NCI-H2227 (cell line): ENCODE data around the gene IFNG-AS1.
A peak's percentile ranks its signal among the peaks of the same experiment; 100 is the strongest.

Experiments
- DNase-seq: peaks from one replicate; lab custom pipeline; 2025; ENCODE audit not compliant: unreplicated experiment; lab: John Stamatoyannopoulos, UW

Gene IFNG-AS1

DNA sequence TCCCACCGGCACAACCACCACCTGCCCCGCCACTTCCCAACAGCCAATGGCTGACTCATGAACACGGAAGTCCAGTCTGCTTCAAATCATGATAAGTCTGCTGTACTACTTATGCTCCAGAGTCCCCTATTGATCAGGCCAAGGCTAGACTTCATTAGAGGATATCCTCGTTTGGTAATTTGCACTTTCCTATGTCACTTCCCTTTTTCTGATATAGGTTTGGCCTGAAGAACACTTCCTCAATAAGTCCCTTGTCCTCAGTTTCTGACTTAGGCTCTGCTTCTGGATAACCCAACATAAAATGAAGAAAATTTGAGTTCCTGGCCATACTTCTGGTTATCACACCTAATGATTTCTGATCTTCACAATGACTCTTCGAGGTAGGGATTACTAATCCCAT is 45.3 kb downstream of the IFNG-AS1 start:
- no peak for DNase-seq

DNA sequence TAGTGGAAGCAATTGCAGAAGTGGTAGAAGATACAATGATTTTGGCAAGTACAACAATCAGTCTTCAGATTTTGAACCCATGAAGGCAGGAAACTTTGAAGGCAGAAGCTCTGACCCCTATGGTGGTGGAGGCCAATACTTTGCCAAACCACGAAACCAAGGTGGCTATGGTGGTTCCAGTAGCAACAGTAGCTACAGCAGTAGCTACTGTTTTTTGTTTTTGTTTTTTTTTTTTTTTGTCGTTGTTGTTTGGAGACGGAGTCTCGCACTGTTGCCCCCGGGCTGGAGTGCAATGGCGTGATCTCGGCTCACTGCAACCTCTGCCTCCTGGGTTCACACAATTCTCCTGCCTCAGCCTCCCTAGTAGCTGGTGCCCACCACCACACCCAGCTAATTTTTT is 47.4 kb downstream of the IFNG-AS1 start:
- no peak for DNase-seq

DNA sequence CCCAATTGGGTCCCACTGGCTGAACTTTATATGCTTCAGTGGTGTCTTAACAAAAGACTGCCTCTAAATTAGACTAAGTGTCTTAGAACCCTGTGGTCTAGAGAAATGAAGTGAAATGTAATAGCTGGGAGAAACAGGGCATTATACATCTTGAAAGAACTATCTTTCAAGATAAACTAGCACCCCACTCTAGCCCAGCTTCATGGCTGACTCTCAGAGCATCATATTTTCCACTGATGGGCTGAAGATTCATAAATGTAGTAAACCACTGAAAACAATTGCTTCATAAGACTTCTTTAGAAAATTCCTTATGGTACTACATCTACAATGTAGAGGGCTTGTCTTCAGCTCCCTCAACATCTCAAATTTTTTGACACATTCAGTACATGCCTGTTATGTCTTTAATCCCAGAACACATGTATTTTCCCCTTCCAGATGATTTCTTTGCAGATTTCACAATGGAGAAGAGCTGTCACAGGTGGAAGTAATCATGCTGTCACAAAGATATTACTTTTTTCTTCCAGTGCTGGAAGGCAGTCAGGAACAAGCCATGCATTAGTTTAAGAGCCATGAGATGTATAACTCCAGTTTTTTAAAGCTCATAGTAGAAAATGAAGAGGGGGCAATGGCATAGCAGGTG is 48.5 kb downstream of the IFNG-AS1 start:
- DNase-seq, result no peak

DNA sequence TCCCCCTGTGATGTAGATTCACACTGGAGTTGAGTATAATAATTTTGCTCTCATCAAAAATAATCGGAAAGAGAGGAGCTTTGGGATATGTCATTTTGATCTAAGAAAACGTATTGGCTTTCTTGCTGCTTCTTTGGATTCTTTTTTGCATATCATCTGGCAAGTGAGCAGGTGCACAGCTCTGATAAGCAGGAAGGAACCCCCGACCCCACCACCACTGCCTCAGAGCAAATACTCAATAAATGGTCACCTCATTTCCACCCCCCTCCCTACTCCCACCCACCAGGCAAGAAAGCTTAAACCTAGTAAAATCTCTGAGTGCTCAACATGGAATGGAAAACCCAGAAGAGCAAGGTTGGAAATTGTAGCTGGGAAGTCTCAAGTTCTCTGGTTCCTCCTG is 49.4 kb downstream of the IFNG-AS1 start:
- DNase-seq, result no peak

DNA sequence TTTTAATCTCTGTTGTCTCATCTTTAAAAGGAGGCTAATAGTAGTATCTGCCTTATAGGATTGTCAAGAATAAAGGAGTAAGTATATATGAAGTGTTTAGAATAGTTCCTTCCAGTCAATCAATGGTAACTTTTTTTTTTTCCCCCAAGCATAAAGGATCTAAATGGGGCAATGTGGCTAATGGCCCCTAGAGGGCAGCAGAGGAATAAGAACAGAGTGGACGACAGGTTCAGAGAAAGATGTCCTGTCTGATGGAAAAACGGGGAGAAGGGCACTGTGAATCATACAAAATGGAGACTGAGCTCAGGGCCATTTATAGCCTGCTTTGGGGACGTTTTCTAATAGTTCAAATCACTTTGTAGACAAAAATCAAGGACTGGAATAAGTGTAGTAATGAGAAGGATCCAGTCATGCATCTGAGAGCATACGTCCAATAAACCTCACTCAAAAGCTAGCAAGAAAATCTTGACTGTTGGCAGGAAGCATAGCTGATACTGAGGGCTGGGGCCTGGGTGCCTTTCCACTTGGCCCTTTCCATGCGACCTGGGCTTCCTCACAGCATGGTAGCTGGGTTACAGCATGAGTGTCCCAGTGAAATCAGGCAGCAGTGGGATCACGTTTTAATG is 51.3 kb downstream of the IFNG-AS1 start:
- peak; percentile 79 for DNase-seq

DNA sequence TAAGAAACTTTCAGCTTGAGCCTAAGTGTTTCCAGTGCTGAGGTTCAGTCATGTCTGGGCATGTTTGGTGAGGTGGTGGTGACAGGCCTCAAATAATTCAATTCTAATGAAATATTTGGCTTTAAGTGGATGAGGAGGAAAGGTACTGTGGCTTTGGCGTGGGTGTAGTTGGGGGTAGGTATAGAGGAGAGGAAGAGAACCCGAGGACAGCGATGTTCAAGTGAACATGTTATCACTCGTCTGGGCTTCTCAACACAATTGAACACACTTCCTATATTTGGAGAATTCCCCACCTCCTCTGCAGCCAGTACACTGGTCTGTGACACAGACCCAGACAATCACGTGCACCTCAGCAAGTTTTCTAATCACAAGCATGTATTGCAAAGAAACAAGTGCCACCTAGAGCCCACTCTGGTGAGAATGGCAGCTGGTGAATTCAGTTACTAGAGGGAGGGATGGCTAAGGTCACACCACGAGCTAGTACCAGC is 53.0 kb downstream of the IFNG-AS1 start:
- no peak for DNase-seq

DNA sequence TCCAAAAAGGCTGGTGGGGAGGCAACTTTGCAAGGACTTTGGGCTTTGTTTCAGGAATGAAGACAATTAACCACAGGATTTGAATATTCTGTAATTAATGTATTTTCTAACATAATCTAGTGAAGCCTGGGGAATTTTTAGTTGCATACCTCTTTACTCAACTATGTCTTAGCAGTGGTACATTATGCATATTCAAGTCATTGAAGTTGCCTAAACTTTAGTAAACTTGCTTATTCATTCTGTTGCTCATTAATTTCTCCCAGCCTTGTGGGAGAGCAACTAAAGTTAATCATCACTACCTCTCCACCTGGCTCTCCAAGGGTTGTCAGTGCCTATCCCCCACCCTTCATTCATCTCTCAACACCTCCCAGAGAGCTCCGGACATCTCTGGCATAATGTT is 54.2 kb downstream of the IFNG-AS1 start:
- DNase-seq, result no peak

DNA sequence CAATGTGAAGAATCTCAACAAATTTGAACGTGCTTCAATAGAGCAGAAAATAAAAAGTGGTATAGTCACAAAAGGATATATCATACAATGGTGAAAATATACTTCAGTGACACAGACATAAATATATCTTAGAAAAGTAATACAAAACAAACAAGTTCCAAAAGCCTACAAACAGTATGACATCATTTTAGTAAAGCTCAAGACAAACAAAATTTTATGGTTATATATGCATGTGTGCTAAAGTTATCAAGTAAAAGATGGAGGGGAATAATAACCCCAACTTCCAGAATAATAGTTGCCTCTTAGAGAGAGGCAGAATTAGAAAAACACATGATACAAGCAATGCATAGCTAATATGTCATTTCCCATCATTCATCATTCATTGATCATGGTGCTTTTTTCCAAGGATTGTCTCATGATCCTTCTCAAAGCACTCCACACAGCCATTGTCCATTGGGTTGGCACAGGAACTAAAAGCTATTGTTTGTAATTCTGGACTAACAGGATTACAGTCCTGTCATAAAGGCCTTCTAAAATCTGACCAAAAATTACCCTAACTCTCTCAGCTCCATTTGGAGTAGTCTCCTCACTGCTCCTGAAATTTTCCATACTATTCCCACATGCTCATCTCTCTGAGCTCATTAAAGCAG is 59.5 kb downstream of the IFNG-AS1 start:
- DNase-seq, result no peak

DNA sequence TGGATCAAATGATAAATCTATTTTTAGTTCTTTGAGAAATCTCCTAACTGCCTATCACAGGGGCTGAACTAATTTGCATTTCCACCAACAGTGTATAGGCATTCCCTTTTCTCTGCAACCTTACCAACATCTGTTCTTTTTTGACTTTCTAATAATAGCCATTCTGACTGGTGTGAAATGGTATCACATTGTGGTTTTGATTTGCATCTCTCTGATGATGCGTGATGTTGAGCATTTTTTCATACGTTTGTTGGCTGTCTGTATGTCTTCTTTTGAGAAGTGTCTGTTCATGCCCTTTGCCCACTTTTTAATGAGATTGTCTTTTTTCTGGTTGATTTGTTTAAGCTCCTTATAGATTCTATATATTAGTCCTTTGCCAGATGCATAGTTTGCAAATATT is 67.1 kb downstream of the IFNG-AS1 start:
- no peak for DNase-seq

DNA sequence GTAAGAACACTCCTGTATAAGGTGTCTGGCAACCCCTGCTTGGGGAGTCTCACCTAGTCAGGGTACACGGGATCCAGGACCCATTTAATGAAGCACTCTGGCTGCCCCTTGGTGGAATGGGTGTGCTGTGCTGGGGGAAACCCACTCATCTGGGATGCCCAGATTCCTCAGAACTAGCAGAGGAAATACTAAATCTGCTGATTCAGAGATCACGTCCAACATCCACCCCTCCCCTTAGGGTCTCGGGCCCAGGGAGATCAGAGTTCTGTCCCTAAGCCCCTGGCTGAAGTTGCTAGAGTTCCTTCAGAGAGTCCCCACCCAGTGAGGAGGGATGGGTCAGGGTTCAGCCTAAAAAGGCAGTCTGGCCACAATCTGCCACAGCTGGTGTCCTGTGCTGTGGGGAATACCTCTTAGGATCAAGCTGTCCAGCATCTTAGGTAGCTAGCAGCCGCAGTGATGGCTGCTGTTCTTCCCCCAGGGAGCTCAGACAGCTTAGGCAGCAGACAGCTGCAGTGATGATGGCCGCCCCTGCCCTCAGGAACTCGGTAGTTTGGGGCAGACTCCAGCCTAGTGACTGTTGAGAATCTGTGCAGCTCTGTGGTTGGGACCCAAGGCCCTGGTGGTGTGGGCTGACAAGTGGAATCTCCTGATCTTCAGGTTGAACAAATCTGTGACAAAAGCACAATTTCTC is 74.8 kb downstream of the IFNG-AS1 start:
- DNase-seq, result no peak

DNA sequence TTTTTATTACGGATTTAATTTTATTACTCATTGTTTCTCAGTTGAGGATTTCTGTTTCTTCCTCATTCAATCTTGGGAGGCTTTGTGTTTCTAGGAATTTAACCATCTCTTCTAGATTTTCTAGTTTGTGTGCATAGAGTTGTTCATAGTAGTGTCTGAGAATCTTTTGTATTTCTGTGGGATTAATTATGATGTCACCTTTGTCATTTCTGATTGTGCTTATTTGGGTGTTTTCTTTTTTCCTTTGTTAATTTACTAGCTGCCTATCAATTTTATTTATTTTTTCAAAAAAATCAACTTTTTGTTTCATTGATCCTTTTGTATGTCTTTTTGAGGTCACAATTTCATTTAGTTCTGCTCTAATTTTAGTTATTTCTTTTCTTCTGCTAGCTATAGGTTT is 75.9 kb downstream of the IFNG-AS1 start:
- DNase-seq, result no peak

DNA sequence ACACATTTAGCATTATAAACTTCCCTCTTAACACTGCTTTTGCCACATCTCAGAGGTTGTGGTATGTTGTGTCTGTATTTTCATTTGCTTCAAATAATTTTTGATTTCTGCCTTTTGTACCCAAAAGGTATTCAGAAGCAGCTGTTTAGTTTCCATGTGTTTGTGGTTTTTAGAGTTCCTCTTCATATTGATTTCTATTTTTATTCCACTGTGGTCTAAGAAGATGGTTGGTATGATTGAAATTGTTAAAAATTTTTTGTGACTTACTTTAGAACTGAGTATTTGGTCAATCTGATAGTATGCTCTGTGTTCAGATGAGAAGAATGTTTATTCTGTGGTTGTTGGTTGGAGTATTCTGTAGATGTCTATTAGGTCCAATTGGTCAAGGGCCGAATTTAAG is 76.4 kb downstream of the IFNG-AS1 start:
- no peak for DNase-seq

DNA sequence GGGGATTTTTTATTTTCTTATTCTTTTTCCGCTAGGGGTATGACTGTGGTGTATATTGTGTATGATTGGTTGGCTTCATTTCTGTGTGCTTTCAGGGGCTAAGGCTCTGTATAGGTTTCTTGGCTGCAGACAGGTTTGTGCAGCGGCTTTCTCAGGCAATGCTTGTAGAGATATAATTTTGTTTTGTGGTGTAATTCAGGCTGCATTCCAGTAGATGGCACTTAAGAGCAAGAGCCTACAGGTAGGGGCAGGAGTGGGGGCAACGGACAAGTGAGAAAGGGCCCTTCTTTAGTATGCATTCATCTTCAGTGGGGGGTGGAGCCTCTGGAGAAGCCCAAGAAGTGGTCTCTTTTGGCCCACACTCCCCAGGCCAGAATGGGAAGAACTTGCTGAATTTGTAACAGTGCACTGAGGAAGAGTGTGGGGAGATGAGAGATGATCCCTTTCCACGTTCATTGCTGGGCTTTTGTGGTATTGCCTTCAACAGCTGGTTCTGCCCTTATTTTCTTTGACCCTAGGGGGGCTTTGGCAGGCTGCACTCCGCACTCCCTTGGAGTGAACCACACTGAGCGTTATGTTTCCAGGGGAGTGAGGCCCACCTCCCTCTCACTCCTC is 78.6 kb downstream of the IFNG-AS1 start:
- DNase-seq, result no peak

DNA sequence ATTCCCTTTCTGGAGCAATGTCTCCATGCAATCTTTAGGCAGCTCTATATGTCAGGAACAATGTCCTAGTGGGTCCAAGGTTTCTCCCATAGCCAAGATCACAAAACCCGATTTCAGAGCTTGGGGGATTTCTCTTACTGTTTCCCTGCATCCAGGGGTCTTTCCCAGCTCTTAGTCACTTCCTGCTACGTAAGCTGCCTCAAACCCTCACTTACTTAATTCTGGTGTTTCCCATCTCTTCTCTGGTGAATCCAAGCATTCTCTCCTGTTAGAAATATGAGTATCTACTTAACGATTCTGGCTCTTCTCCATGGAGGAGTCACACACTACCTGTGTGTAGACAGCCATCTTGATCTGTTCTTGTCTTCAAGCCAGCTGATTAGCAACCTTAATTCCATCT is 80.0 kb downstream of the IFNG-AS1 start:
- DNase-seq, result no peak
